Suprapubic skin (tissue), 4 donors: ENCODE data around the gene SLC10A6. TPM values are rescaled to one million over a fixed set of nuclear protein-coding genes. Genes with fewer than 3 reads are reported as not detected.
"Not testable (repeated sequence)": the region's sequence is repeated elsewhere in the genome, so short reads cannot be mapped to it uniquely, and the experiment has no call there.

ENCODE experiments used
- DNase-seq, 2 donors: peaks; one replicate each; pipeline ENCODE4 v3.0.0-alpha.2; 2019; ENCODE audit warnings: low spot score in 2 of 2
- H3K27ac ChIP-seq: fragments of 200-600 bp; sonication (generic); one replicate; pipeline ENCODE4 v1.5.1; 2019
- H3K27me3 ChIP-seq: fragments of 200-600 bp; sonication (generic); one replicate; pipeline ENCODE4 v1.5.1; 2019
- H3K36me3 ChIP-seq: fragments of 200-600 bp; sonication (generic); one replicate; pipeline ENCODE4 v1.5.1; 2019
- H3K4me1 ChIP-seq: fragments of 200-600 bp; sonication (generic); one replicate; pipeline ENCODE4 v1.5.1; 2019
- H3K4me3 ChIP-seq: fragments of 200-600 bp; sonication (generic); one replicate; pipeline ENCODE4 v1.5.1; 2019; ENCODE audit warnings: mild to moderate bottlenecking
- H3K9me3 ChIP-seq: fragments of 200-600 bp; sonication (generic); one replicate; pipeline ENCODE4 v1.5.1; 2019
- EP300 ChIP-seq: sonication (generic); formaldehyde crosslinking; IDR thresholded peaks from one replicate; pipeline ENCODE4 v1.6.1; 2017; ENCODE audit warnings: antibody characterized with exemption
- POLR2A ChIP-seq, 2 donors: fragments of 450-650 bp; IDR thresholded peaks; one replicate each; pipeline ENCODE4 v1.6.1; 2017; ENCODE audit warnings: antibody characterized with exemption in 2 of 2, mild to moderate bottlenecking in 2 of 2, moderate library complexity in 2 of 2
- POLR2AphosphoS5 ChIP-seq, 3 donors: sonication (generic); formaldehyde crosslinking; IDR thresholded peaks; one replicate each; pipeline ENCODE4 v1.6.1; 2017; ENCODE audit warnings: antibody characterized with exemption in 3 of 3
- WGBS: methylation state at CpG from one replicate; pipeline ENCODE4 v1.1.5; 2018; 5-methylcytosine and 5-hydroxymethylcytosine counted together
- total RNA-seq, 4 donors: library from RNA; depleted of rRNA; stranded (reverse); fragments of >200 nt; gene quantifications; one replicate each; pipeline ENCODE4 v1.1.0, GENCODE V29; 2016
- TF ChIP-seq, protein P1 (sequence below), 2 donors: fragments of 200-600 bp in 1 of 2; fragments of 450-650 bp in 1 of 2; sonication (generic) in 1 of 2; IDR thresholded peaks; one replicate each; pipeline ENCODE4 v1.5.1; 2016 to 2019; ENCODE audit warnings: antibody characterized with exemption in 2 of 2, mild to moderate bottlenecking in 1 of 2, moderate library complexity in 1 of 2

The SLC10A6 gene
- total RNA-seq, 4 donors from 2014 or later = 60.7 to 113 (median 98.3) TPM

GRCh38 chr4:86878640-86879039, 29.5 kb upstream of the SLC10A6 start:
- Histone ChIP-seq H3K4me1 (no peaks in the 10 kb centered on the region), H3K4me3 (no peak overlapping the region), H3K27me3 (no peaks in the 10 kb centered on the region), H3K9me3 (peaks cover 21% of the 10 kb centered on the region), H3K27ac (no peak overlapping the region), H3K36me3 (no peaks in the 10 kb centered on the region)
- 97% methylated on average over 2 of the region's 2 CpGs for WGBS
- no peak for DNase-seq
- TF ChIP-seq, protein P1, sequence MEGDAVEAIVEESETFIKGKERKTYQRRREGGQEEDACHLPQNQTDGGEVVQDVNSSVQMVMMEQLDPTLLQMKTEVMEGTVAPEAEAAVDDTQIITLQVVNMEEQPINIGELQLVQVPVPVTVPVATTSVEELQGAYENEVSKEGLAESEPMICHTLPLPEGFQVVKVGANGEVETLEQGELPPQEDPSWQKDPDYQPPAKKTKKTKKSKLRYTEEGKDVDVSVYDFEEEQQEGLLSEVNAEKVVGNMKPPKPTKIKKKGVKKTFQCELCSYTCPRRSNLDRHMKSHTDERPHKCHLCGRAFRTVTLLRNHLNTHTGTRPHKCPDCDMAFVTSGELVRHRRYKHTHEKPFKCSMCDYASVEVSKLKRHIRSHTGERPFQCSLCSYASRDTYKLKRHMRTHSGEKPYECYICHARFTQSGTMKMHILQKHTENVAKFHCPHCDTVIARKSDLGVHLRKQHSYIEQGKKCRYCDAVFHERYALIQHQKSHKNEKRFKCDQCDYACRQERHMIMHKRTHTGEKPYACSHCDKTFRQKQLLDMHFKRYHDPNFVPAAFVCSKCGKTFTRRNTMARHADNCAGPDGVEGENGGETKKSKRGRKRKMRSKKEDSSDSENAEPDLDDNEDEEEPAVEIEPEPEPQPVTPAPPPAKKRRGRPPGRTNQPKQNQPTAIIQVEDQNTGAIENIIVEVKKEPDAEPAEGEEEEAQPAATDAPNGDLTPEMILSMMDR (IDR thresholded peaks at IDR 0.05) = no peak

- Histone ChIP-seq H3K4me3 (no peak overlapping the region), H3K4me1 (no peaks in the 10 kb centered on the region), H3K9me3 (peaks cover 21% of the 10 kb centered on the region), H3K27me3 (no peaks in the 10 kb centered on the region), H3K27ac (no peak overlapping the region), H3K36me3 (no peaks in the 10 kb centered on the region)
- no peak for DNase-seq
- WGBS = 67% methylated on average over 4 of the region's 4 CpGs
- TF ChIP-seq, protein P1 (IDR thresholded peaks at IDR 0.05) = no peak
- TF ChIP-seq POLR2A (IDR thresholded peaks at IDR 0.05) (no peak), EP300 (no peak), POLR2AphosphoS5 (IDR thresholded peaks at IDR 0.05) (no peak)
Observed at GRCh38 chr4:86876894-86877685, 27.9 kb upstream of the SLC10A6 start.

DNA sequence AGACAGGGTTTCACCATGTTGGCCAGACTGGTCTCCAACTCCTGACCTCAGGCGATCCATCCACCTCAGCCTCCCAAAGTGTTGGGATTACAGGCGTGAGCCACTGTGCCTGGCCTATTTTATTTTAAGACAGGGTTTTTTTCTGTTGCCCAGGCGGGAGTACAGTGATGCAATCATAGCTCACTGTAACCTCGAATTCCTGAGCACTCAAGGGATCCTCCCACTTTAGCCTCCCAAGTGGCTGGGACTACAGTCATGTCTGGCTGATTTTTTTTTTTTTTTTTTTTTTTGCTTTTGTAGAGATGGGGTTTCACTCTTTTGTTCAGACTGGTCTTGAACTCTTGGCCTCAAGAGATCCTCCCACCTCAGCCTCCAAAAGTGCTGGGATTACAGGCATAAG, 26.3 kb upstream of the SLC10A6 start:
- not testable (repeated sequence) for H3K27me3 ChIP-seq, DNase-seq, H3K4me3 ChIP-seq, H3K36me3 ChIP-seq, H3K4me1 ChIP-seq, H3K27ac ChIP-seq
- 79% methylated on average over 4 of the region's 4 CpGs for WGBS
- H3K9me3 ChIP-seq = peaks cover 21% of the 10 kb centered on the region

GRCh38 chr4:86872135-86872534, 23.0 kb upstream of the SLC10A6 start:
- WGBS = 77% methylated on average over 4 of the region's 4 CpGs

DNA sequence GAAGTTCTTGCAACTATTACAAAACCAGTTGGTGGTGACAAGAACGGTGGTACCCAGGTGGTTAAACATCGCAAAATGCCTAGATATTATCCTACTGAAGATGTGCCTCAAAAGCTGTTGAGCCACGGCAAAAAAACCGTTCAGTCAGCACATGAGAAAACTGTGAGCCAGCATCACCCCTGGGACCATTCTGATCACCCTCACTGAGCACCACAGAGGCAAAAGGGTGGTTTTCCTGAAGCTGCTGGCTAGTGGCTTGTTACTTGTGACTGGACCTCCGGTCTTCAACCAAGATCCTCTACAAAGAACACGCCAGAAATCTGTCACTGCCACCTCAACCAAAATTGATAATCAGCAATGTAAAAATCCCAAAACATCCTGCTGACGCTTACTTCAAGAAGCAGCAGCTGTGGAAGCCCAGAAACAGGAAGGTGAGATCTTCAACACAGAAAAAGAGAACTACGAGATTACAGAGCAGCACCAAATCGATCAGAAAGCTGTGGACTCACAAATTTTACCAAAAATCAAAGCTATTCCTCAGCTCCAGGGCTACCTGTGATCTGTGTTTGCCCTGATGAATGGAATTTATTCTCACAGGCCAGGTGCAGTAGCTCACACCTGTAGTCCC, 21.4 kb upstream of the SLC10A6 start:
- no peak overlapping the region for H3K27ac ChIP-seq
- no peaks in the 10 kb centered on the region for H3K27me3 ChIP-seq
- 90% methylated on average over 9 of the region's 9 CpGs for WGBS
- H3K4me3 ChIP-seq = no peak overlapping the region
- DNase-seq = no peak
- TF ChIP-seq EP300 (no peak), POLR2AphosphoS5 (IDR thresholded peaks at IDR 0.05) (no peak), POLR2A (IDR thresholded peaks at IDR 0.05) (no peak)
- TF ChIP-seq, protein P1 (IDR thresholded peaks at IDR 0.05) = no peak
- no peaks in the 10 kb centered on the region for H3K36me3 ChIP-seq
- no peaks in the 10 kb centered on the region for H3K9me3 ChIP-seq
- H3K4me1 ChIP-seq = no peaks in the 10 kb centered on the region

More at GRCh38 chr4:86872135-86872534, 23.0 kb upstream of the SLC10A6 start:
- TF ChIP-seq POLR2A (IDR thresholded peaks at IDR 0.05) = no peak
- TF ChIP-seq, protein P1 (IDR thresholded peaks at IDR 0.05) = no peak
- TF ChIP-seq EP300 = no peak
- no peak for TF ChIP-seq POLR2AphosphoS5 (IDR thresholded peaks at IDR 0.05)
- Histone ChIP-seq H3K4me1 (no peaks in the 10 kb centered on the region), H3K27me3 (no peaks in the 10 kb centered on the region), H3K4me3 (no peak overlapping the region), H3K9me3 (no peaks in the 10 kb centered on the region), H3K36me3 (no peaks in the 10 kb centered on the region), H3K27ac (no peak overlapping the region)
- no peak for DNase-seq
